GM12873 (cell line): ENCODE data around the gene PLEKHS1.

Experiments used
- TF ChIP-seq, protein P1 (sequence below): IDR thresholded peaks from 2 replicates; pipeline ENCODE4 v1.5.1; 2012; ENCODE audit warnings: low read depth, mild to moderate bottlenecking, moderate library complexity, low read length, control low read depth; ENCODE audit not compliant: insufficient read depth; ENCODE audit errors: missing control alignments

PLEKHS1 gene

DNA sequence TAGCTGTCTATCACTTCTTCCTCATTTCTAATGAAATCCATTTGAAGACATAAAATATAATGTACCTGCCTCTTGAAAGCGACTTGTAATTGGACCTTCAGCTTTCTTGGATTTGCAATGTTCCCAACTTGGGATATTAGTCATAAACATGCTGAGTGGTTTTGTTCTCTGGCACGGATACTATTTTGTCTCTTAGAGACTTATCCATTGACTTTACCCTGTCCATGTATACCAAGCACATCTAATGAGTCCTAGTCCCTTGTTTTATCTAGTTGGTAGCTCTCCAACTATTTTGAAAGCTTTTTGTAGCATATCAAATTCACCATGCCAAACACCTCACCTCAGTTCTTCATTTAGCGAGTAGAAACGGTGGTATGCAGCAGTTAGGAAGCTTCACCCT, 18.9 kb downstream of the PLEKHS1 start:
- TF ChIP-seq, protein P1, sequence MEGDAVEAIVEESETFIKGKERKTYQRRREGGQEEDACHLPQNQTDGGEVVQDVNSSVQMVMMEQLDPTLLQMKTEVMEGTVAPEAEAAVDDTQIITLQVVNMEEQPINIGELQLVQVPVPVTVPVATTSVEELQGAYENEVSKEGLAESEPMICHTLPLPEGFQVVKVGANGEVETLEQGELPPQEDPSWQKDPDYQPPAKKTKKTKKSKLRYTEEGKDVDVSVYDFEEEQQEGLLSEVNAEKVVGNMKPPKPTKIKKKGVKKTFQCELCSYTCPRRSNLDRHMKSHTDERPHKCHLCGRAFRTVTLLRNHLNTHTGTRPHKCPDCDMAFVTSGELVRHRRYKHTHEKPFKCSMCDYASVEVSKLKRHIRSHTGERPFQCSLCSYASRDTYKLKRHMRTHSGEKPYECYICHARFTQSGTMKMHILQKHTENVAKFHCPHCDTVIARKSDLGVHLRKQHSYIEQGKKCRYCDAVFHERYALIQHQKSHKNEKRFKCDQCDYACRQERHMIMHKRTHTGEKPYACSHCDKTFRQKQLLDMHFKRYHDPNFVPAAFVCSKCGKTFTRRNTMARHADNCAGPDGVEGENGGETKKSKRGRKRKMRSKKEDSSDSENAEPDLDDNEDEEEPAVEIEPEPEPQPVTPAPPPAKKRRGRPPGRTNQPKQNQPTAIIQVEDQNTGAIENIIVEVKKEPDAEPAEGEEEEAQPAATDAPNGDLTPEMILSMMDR = no peak

GRCh38 chr10:113775686-113776294, 24.3 kb downstream of the PLEKHS1 start:
- TF ChIP-seq, protein P1 = no peak

GRCh38 chr10:113776553-113776952, 25.1 kb downstream of the PLEKHS1 start:
- TF ChIP-seq, protein P1 = no peak

DNA sequence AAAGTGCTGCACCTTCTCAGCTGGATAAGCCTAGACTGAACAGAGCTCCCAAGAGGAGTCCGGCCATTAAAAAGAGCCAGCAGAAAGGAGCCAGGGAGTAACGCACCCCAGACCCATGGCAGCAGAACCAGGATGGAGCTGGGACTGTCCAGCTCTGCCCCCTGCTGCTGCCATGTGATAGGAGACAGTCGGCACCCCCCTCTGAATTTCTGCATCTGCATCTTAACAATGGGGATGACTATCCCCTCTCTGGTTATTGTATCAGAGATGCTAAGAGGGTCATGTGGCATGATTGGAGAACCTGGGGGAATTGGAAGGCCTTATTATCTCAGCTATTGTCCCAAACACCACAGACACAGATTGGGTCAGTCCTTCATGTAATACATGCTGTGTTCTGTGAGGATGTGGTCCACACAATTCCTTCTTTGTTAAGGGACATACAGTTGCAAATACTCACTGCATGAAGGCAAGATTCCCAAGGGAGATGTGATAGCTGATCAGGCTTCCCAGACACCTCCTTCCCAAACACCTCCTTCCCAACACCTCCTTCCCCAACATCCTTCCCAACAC, 29.3 kb downstream of the PLEKHS1 start:
- TF ChIP-seq, protein P1 = peak; percentile 31

DNA sequence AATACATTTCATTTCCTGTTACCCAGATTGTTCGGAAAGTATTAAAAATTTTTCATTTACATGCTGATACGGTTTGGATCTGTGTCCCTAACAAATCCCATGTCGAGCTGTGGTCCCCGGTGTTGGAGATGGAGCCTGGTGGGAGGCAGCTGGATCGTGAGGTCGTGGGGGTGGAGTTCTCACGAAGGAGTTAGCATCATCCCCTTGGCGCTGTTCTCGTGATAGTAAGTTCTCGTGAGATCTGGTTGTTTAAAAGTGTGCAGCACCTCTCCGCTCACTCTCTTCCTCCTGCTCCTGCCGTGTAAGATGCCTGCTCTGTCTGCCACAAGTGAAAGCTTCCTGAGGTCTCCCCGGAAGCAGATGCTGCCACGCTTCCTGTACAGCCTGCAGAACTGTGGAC, 30.9 kb downstream of the PLEKHS1 start:
- TF ChIP-seq, protein P1 = no peak

GRCh38 chr10:113782986-113783704, 31.7 kb downstream of the PLEKHS1 start:
- TF ChIP-seq, protein P1 = no peak

DNA sequence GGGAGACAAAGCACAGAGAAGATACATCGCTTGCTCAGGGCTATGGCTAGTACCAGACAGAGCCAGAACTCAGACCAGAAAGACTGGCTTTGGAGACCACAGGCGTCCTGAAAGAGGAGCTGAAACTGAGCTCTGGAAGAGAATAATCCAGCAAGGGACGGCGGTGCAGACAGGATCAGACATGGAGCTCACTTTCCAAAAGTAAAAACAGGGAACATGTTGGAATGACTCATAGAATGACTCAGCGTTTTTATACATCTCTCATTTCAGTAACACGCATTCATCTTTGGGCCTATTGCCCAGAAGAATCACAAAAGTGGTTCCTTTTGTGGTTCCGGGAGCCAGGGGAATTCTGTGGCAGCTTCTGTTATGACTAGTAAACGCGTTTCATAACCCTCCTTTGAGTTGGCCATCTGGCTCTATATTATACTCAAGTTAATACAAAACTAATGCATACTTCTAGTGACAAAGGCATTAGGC, 37.2 kb downstream of the PLEKHS1 start:
- TF ChIP-seq, protein P1 = no peak
